Measurements from ENCODE around the gene OSBPL10.
"Not testable (repeated sequence)": the region's sequence is repeated elsewhere in the genome, so short reads cannot be mapped to it uniquely, and the experiment has no call there.

The OSBPL10 gene

DNA sequence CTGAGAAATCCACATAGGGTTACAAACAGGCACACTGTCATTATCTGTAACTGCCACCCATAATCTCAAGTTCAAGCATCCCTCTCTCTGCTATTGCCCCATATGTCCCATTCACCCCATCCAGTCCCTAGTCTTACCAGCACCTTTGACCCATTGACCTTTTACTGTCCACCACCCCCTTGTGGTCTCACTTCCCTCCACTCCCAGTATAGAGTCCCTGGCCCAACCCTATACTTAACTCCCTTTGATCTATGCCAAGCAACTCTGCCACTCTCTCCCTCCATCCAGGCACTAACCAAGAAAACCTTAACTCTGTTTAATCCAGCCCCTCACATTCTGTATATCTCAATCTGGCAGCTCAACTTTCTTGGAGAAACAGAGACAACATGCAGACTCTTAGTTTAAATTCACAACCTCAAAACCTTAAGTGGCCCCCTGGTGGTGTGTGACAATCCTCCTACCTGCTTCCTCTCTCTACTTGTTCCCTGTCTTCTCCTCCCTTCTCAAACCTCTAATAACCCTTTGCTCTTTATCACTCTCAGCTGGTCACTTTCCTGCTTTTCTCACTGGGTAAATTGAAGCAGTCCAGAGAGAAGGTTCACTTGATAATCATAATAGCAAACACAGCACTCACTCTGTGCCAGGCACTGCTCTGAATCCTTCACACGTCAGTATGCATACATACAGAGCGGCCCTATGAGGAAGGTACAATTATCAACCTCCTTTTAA, 285.6 kb downstream of the OSBPL10 start:
- DNase-seq = peak; percentile 12 to 21

DNA sequence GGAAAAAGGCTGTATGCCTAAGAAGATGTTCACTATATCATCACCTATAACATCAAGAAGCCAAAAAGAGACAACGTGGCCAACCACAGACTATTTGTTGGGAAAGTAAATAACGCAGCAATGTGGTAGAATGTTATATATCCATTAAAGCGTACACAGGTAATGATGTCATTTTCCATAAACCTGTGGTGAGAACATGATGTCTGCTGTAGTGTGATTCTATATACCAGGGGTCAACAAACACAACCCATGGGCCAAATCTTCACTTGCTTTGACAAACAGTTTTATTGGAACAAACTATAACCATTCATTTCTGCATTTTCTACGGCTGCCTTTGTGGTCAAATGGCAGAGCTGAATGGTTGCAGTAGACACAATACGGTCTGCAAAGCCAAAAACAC, 287.7 kb downstream of the OSBPL10 start:
- DNase-seq = no peak

DNA sequence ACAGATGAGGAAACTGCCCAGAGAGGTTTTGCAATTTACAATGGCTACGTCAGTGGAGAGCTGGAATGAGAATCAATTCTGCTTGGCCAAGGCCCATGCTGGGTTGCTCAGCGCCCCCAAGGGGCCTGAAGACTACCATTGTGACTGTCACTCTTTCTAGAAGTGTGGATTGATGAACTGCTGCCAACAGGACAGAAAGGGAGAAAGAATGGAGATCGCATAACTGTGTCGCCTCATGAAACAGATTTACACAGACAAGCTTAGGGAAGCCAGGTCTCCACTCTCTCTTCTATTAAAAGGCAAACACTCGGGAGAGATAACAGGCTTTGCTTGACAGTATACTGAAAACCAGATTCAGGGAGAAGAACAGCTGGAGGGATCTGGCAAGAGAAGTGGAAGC, 288.3 kb downstream of the OSBPL10 start:
- no peak for DNase-seq

DNA sequence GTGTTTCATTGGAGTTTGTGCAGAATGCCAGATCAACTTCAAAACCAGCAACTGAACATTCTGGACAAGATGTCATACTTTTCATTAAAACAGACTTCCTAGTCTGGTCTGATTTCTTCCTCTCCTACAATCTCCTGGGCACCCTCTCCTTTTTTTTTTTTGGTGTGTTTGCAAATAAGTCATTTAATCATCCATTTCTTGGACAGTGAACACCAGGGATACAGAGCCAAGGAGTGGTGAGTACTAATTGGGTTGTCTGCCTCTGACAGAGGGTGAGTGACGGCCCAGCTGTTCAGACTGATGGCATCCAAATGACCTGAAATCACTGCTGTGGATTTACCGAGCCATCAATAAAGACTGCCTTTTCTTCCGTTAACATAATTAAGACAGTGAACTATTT, 290.3 kb downstream of the OSBPL10 start:
- DNase-seq = no peak

DNA sequence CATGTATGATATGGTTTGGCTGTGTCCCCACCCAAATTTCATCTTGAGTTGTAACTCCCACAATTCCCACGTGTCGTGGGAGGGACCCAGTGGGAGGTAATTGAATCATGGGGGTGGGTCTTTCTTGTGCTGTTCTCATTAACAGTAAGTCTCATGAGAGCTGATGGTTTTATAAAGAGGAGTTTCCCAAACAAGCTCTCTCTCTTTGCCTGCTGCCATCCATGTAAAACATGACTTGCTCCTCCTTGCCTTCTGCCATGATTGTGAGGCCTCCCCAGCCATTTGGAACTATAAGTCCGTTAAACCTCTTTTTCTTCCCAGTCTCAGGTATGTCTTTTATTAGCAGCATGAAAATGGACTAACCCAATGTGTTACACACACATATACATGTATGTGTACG, 291.5 kb downstream of the OSBPL10 start:
- DNase-seq = not testable (repeated sequence)

DNA sequence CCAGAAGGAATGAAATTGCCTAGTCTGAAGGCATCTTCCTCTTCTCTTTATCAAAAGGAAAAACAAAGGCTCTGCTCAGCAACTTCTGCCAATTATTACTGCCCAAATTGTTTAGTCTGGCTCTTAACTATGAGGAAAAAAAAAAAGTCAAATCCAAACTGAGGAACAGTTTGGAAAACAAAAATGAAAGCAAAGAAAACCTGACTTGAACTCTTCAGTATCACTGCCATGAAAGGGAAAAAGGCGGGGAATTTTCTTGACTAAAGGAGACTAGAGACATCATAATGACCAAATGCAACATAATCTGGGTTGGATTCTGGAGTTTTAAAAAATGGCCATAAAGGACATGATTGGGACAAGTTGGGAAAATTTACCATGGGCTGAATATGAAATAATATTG, 292.1 kb downstream of the OSBPL10 start:
- DNase-seq = no peak

DNA sequence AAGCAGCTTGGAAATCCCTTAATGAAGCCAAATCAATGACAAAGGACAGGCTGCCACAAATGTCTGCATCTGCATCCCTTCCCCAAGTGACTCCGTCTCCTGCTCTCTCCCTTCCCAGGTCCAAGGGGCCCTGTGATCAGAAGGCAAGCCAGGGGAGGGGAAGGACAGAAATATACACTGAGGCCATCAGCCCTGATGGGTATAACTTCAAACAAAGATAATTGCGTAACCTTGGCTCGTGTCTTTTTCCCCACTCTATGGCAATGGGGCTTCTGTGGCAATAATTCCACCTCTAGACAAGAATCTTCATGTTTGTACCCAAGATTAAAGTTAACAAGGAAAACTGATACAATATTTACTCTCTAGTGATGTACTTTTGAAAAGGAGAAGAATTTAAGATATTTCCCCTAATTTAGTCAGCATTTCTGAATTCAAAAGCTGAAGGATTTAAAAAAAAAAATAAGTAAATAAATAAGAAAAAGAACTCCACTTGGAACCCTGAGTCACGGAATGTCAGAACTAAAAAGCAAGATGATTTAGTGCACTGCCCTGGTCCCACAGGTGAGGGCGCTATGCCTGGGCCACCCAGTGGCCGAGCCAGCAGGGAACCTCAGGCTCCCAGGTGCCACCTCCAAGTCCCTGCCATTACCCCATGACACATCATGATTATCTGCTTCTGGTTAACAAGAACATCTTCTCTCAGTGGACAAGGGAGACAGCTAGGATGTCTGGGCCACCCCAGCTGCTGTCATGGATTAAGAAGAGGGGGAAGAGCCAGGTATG, 293.9 kb downstream of the OSBPL10 start:
- DNase-seq = no peak

DNA sequence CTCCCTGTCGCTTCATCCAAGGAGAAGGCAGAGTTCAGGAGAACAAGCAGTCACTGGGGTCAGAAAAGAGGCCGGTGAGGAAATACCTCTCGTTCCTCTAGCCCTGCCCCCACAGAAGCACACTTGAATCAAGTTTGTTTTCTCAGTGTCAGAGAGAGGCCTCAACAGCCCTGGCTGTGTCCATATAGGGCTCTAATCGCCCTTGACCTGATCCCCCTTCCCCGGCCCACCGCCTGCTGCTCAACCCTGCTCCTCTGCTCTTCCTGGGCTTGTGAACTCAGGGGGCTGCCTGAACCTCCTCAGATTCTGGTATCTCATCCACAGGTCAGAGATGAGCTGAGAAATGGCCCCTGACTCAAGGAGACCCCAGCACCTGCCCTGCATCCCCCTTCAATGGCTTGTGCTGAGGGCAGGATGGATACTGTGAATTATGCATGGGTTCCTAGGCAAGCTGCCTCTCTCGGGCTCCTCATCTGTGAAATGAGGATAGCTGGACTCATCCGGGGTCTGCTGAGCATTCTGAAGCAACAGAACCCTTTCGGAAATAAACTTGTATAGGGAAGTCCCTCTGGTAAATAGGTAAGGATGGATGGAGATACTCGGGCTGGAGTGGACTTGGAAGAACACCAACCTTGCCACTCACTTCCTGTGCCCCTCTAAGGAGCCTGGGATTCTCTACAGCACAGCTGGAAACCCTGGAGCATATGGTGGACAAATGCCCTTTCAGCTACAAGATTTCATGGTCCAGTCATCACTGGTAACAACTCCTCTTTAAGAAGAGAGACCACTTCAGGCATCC, 300.8 kb downstream of the OSBPL10 start:
- DNase-seq = no peak

DNA sequence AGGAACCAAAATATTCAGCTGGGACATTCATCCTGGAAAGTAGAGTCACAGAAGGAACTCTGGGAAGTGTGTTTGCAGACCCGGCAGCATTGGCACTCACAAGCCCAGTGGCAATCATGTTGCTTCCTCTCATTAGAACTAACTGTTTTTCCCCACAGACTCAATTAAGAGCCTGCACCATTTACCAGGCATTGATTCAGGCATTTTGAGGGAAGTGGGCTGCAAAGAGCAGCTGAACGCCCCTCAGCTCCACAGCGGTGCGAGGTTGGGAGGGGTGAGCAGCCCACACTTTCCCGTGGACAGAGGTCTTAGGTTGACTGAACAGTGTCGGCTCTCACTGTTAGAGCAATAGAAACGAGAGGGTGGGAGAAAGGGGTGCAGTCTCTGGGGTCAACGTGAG, 304.5 kb downstream of the OSBPL10 start:
- no peak for DNase-seq

DNA sequence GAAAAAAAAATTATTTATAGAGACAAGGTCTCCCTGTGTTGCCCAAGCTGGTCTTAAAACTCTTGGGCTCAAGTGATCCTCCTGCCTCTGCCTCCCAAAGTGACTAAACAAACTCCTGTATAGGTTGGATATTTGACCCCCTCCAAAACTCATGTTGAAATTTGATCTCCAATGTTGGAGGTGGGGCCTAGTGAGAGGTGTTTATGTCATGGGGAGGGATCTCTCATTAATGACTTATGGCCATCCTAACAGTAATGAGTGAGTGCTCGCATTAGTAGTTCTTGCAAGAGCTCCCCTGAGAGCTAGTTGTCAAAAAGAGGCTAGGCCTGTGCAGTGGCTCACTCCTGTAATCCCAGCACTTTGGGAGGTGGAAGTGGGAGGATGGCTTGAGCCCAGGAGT, 307.1 kb downstream of the OSBPL10 start:
- DNase-seq = no peak

DNA sequence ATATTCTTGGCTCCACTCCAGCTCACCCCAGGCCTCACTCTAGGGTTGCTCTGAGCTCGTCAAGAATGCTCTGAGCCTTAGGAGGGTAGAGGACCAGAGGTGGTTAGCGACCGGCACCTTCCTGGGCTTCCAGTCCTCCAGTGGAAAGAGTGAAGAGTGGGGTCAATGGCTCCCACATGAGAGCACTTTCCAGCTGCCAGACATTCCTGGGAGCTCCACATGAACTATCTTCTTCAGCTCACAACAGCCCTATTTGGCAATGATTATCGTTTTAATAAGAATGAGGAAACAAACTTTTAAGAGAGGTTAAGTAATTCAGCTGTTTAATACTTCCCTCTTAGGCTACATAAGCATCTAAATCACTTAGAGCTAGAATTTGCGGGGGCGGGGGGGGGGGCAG, 309.1 kb downstream of the OSBPL10 start:
- DNase-seq = no peak

DNA sequence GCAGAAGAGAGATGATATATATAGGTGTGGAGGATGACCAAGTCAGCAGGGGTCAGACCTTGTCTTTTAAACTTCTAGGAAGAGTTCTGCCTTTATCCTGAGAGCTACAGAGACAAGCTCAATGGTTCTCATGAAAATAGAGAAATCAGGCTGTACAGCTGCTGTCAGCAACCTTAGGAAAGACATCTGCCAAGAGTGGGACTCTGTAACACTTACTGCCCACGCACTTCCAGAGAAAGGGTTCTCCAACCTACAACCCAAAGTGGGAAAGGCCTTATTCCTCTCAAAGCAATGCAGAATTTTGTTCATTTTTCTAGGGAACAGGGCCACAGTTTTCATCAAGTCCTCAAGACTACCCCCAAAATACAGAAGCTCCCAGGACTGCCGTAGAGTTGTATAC, 309.6 kb downstream of the OSBPL10 start:
- DNase-seq = no peak

DNA sequence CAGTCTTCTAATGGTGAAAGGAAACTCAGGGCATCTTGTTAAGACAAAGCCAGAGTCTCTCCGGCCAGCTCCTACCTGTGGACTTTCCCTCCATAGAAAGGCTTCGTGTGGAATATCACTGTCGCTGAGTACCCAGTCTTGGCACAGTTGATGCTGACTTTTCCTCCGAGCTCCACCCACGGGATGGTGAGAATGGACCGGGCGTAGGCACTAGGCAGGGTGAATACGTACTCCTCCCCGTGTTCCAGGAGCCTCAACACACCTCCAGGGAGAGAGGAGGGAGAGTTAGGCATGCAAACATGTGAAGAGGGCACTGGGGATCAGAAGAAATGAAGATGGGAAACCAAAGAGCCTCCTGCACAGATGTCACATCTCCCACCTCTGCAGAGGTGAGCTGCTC, 310.3 kb downstream of the OSBPL10 start:
- DNase-seq = no peak

DNA sequence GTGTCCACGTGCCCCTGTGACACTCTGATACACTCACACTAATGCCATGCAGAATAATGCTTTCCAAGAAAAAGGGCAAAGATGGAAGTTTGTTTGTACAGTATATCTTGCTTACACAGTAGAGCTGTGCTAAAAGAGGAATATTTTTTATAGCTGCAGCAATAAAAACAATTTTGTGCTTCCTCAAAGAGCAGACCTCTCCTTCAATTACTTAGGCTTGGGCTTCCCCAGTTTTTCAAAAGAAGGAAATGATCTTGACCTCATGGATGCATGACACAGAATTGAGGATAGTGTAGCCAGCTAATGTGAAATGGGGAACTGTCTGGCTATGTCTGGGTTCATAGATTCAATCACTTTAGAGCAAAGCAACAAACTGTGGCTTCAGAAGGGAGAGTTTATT, 310.9 kb downstream of the OSBPL10 start:
- no peak for DNase-seq

DNA sequence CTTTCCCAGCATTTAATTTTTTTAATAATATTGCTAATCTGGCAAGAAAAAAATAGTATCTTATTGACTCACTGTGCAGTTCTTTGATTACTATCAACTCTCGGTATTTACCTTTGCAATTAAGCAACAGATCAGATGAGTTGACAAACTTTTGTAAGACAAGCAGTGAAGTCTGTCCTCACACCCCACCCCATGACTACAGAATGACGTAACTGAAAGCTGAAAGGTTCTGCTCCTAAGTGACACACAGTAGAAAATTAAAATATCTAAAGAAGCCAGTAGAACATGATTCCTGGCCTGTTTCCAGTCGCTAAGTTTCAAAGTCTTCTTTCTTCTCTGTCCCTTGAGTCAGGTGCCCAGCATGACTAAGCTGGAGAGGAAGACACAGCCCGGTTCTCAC, 312.8 kb downstream of the OSBPL10 start:
- DNase-seq = no peak

DNA sequence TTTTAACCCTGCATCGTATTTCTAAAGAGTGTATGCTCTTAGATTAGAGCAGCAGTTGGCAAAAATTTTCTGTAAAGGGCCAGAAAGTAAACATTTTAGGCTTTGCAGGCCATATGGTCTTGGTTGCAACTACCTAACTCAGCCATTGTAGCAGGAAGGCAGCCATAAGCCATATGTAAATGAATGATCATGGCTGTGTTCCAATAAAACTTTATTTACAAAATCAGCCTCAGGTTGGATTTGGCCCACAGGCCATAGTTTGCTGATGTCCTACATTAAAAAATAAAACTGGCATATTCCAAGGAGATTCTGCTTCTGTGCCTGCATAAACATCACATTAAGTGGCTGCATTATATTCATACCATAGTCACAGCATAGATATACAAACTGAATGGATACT, 313.5 kb downstream of the OSBPL10 start:
- no peak for DNase-seq

DNA sequence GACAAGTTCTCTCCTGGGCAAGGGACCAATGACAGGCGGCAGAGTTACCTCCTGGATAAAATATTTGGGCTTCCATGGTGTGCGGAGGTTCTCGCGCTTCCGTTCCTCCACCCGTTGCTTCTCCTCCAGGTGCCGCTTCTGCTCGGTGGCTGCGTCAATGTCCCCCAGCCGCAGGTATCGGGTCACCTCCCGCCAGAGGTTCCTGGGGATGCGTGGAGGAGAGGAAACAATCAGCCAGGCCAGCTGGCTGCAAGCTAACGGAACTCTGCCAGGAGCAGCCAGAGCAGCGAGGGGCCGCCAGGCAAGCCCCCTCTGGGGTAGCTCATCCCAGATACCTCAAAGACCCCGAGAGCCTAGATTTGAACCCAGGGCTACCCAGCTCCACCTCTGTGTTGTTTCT, 317.0 kb downstream of the OSBPL10 start:
- no peak for DNase-seq

DNA sequence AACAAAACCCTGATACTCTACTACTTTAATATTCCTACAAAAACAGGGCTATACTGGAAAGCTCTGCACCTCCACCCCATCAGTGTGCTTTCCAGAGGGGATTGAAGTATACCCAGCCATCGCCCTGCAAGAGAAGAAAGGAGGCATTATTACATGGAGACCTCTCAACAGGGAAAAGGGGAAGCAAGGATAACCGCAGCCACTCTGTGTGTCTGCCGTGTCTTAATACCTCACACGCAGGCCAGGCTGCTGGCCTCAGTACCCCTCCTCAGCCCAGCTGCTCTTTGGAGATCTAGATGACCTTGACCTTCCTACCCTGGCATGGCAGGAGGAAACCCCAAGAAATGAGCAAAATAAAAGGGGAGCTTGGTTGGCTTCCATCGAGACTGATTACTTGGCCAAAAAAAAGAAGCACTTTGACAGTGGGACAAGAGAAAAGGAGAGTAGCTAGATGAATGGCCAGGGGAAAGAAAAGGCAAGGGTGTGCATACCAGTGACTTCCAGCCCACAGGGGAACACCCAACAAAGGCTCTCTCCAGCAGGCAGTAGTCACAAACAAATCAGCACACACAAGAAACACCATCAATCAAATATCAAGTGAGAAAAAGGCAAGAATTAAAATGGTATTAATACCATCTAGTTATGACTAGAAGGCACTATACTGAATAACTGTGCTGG, 318.9 kb downstream of the OSBPL10 start:
- DNase-seq = no peak

DNA sequence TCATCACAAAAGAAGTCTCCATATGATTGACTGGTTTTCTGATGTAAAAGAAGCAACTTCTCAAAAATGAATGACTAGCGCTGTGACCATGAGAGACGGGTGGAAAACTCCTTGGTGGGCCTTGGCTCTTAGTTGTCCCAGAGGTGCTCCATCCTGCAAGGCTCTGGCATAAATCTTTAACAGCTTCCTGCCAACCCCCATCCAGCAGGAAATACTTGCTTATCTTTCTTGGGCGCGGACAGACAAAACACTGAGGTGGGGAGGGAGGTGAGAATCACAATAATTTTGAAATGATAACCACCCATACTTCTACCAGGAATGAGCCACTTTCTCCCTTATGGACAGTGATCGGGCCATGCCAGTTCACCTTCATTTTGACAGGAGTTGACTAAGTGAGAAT, 319.8 kb downstream of the OSBPL10 start:
- no peak for DNase-seq

DNA sequence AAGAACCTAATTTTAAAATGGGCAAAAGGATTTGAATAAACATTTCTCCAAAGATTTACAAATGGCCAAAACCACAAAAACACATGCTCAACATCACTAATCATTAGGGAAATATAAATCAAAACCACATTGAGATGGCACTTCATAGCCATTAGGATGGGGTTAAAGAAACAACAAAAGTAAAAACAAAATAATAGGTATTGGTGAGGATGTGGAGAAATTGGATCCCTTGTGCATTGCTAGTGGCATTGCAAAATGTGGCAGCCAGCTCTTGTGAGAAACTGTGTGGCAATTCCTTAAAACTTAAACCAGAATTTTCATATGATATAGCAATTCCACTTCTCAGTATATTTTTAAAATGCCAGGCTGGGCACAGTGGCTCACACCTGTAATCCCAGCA, 321.8 kb downstream of the OSBPL10 start:
- no peak for DNase-seq

DNA sequence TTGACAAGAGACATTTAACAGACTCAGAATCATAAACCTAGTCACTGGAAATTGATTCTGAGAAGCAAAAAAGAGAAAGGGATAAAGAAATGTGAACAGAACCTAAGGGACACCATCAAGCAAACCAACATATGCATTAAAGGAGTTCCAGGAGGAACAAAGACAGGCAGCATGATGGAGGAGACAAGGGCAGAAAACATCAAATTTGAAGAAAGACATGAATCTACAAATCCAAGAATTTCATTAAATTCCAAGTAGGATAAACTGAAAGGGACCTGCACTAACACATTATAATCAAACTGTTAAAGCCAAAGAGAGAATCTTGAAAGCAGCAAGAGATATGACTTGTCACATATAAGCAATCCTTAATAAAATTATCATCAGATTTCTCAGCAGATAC, 326.1 kb downstream of the OSBPL10 start:
- no peak for DNase-seq

DNA sequence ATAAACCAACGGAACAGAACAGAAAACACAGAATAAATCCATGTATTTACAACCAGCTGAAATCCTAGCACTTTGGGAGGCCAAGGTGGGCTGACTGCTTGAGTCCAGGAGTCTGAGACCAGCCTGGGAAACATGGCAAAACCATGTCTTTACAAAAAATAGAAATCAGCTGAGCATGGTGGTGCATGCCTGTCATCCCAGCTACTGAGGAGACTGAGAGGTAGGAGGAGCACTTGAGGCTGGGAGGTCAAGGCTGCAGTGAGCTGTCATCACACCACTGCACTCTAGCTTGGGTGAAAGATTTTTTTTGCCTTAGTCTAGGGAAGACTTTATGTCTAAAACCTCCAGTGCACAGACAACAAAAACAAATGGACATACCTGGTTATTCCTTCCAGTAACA, 327.6 kb downstream of the OSBPL10 start:
- no peak for DNase-seq

DNA sequence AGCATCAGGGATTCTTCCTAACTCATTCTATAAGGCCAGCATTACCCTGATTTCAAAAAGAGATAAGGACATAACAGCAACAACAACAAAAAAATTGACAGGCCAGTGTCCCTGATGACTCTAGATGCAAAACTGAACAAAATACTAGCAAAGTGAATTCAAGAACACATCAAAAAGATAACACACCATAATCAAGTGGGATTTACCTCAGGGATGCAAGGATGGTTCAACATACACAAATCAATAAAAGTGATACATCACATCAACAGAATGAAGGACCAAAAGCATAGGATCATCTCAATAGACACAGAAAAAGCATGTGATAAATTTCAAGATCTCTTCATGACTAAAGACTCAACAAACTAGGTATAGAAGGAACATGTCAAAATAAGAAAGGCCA, 328.8 kb downstream of the OSBPL10 start:
- DNase-seq = no peak
